Measurements from ENCODE around the gene SCLY. TPM values are rescaled to one million over a fixed set of nuclear protein-coding genes. Genes with fewer than 3 reads are reported as not detected.

The SCLY gene
- total RNA-seq, 1 experiment from 2014 or later = 68.4 TPM

DNA sequence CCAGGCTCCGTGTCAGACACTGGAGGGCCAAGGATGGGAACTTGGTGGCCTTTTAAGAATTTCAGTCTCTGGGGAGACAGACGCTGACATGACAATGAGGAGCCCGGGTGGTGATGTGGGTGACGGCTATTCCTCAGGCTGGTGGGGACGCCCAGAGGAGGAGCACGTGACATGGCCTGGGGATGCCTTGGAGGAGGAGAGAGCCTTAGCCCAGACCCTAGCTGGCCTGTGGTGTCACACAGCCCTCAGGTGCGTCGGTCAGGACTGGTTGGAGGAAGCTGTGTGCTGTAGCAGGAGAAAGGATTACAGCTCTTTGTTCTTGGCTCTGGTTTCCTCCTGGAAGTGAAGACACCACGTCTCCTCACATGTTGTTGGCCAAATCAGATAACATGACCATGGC, 40.0 kb upstream of the SCLY start (continued):
- TF ChIP-seq, protein P1, sequence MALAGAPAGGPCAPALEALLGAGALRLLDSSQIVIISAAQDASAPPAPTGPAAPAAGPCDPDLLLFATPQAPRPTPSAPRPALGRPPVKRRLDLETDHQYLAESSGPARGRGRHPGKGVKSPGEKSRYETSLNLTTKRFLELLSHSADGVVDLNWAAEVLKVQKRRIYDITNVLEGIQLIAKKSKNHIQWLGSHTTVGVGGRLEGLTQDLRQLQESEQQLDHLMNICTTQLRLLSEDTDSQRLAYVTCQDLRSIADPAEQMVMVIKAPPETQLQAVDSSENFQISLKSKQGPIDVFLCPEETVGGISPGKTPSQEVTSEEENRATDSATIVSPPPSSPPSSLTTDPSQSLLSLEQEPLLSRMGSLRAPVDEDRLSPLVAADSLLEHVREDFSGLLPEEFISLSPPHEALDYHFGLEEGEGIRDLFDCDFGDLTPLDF (CRISPR knock-in tag; IDR thresholded peaks at IDR 0.05) = no peak
- TF ChIP-seq SMAD3 (CRISPR knock-in tag; IDR thresholded peaks at IDR 0.05; ENCODE audit: borderline replicate concordance) = no peak
- no peak for TF ChIP-seq MYBL2 (CRISPR knock-in tag; IDR thresholded peaks at IDR 0.05)

DNA sequence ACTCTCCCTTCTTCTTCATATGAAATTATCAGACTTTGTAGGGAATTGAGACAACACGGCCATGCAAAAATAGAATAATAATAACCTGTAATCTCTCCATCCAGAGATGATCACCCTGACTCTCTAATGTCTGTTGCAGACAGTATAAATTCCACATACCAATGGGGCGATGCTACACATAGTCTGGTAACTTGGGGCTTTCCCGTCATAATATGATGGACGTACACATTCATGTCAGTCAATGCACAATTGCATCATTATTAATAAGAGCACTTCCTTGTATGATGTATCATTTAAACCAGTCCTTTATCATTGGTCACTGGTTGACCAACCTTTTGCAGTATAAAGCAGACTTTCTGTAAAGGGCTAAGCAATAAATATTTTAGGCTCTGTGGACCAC, 39.5 kb upstream of the SCLY start:
- POLR2A ChIA-PET = no interaction called here
- peaks cover 8% of the 10 kb centered on the region; the same call in 1 of the 2 replicates for H3K36me3 Mint-ChIP-seq
- no peak overlapping the region for H3K4me3 Mint-ChIP-seq
- H3K9me3 Mint-ChIP-seq = no peaks in the 10 kb centered on the region
- TF ChIP-seq ZNF317 (CRISPR knock-in tag; IDR thresholded peaks at IDR 0.05; ENCODE audit: borderline replicate concordance, low read depth) (no peak), ZNF121 (CRISPR knock-in tag; IDR thresholded peaks at IDR 0.05) (no peak), TEAD4 (CRISPR knock-in tag; IDR thresholded peaks at IDR 0.05) (no peak), GRHL2 (CRISPR knock-in tag; IDR thresholded peaks at IDR 0.05; ENCODE audit: insufficient replicate concordance, severe bottlenecking) (no peak), ZNF396 (CRISPR knock-in tag; IDR thresholded peaks at IDR 0.05; ENCODE audit: borderline replicate concordance) (no peak), ZNF232 (CRISPR knock-in tag; IDR thresholded peaks at IDR 0.05) (no peak), ZNF219 (CRISPR knock-in tag; IDR thresholded peaks at IDR 0.05; ENCODE audit: borderline replicate concordance) (no peak), ATF1 (CRISPR knock-in tag; IDR thresholded peaks at IDR 0.05) (no peak), ZNF416 (CRISPR knock-in tag; IDR thresholded peaks at IDR 0.05) (no peak)
- TF ChIP-seq, protein P2, sequence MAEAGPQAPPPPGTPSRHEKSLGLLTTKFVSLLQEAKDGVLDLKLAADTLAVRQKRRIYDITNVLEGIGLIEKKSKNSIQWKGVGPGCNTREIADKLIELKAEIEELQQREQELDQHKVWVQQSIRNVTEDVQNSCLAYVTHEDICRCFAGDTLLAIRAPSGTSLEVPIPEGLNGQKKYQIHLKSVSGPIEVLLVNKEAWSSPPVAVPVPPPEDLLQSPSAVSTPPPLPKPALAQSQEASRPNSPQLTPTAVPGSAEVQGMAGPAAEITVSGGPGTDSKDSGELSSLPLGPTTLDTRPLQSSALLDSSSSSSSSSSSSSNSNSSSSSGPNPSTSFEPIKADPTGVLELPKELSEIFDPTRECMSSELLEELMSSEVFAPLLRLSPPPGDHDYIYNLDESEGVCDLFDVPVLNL (CRISPR knock-in tag; IDR thresholded peaks at IDR 0.05; ENCODE audit: borderline replicate concordance, low read depth) = no peak
- TF ChIP-seq, protein P3, sequence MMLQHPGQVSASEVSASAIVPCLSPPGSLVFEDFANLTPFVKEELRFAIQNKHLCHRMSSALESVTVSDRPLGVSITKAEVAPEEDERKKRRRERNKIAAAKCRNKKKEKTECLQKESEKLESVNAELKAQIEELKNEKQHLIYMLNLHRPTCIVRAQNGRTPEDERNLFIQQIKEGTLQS (CRISPR knock-in tag; conservative IDR thresholded peaks at IDR 0.05) = no peak
- TF ChIP-seq, protein P4, sequence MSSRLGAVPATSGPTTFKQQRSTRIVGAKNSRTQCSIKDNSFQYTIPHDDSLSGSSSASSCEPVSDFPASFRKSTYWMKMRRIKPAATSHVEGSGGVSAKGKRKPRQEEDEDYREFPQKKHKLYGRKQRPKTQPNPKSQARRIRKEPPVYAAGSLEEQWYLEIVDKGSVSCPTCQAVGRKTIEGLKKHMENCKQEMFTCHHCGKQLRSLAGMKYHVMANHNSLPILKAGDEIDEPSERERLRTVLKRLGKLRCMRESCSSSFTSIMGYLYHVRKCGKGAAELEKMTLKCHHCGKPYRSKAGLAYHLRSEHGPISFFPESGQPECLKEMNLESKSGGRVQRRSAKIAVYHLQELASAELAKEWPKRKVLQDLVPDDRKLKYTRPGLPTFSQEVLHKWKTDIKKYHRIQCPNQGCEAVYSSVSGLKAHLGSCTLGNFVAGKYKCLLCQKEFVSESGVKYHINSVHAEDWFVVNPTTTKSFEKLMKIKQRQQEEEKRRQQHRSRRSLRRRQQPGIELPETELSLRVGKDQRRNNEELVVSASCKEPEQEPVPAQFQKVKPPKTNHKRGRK (CRISPR knock-in tag; IDR thresholded peaks at IDR 0.05; ENCODE audit: borderline replicate concordance) = no peak
- TF ChIP-seq, protein P5, sequence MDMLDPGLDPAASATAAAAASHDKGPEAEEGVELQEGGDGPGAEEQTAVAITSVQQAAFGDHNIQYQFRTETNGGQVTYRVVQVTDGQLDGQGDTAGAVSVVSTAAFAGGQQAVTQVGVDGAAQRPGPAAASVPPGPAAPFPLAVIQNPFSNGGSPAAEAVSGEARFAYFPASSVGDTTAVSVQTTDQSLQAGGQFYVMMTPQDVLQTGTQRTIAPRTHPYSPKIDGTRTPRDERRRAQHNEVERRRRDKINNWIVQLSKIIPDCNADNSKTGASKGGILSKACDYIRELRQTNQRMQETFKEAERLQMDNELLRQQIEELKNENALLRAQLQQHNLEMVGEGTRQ (CRISPR knock-in tag; IDR thresholded peaks at IDR 0.05) = no peak
- H3K4me1 Mint-ChIP-seq = no peaks in the 10 kb centered on the region
- no peaks in the 10 kb centered on the region for H3K27me3 Mint-ChIP-seq (ENCODE audit: low read depth)
- CTCF ChIA-PET = no interaction called here
- no peak for ATAC-seq
- DNase-seq (ENCODE audit: low spot score) = no peak
- H3K27ac Mint-ChIP-seq = no peak overlapping the region

DNA sequence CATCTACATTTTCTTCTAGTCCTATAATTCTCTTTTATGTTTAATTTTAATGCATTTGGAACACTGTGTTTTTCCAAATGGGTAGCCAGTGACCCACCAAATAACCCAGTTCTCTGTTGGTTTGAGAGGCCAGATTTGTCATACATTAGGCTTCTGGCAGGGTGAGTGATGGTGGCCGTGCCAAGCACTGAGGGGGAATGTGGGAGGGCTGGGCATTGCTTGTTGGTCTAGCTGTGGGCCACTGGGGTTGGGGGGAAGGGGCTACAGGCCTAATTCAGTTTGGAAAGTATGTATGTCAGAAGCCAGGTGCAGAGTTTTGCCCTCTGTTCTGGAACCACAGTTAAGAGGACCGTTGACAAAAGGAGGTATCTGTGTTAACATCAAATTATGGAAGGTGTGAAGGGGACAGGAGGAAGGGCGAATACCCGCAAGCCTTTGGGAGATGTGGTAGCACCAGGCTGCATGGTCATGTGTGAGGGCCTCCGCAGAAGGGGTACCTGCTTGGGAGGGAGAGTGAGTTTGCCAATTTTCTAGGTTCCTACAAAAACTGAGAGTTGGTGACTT, 38.1 kb upstream of the SCLY start:
- Mint-ChIP-seq H3K36me3 (peaks cover 16% of the 10 kb centered on the region), H3K27ac (no peak overlapping the region), H3K4me1 (peaks cover 11% of the 10 kb centered on the region), H3K4me3 (no peak overlapping the region), H3K27me3 (ENCODE audit: low read depth) (no peaks in the 10 kb centered on the region), H3K9me3 (no peaks in the 10 kb centered on the region)
- ChIA-PET CTCF (no interaction called here), POLR2A (no interaction called here)
- DNase-seq (ENCODE audit: low spot score) (no peak), ATAC-seq (no peak)
- TF ChIP-seq OVOL2 (CRISPR knock-in tag; IDR thresholded peaks at IDR 0.05; ENCODE audit: borderline replicate concordance) (no peak), IRF2 (CRISPR knock-in tag; IDR thresholded peaks at IDR 0.05; ENCODE audit: borderline replicate concordance, low read depth) (no peak), ZNF232 (CRISPR knock-in tag; IDR thresholded peaks at IDR 0.05) (no peak), EMX1 (CRISPR knock-in tag; IDR thresholded peaks at IDR 0.05) (no peak), ZNF219 (CRISPR knock-in tag; IDR thresholded peaks at IDR 0.05; ENCODE audit: borderline replicate concordance) (no peak), GABPB1 (CRISPR knock-in tag; IDR thresholded peaks at IDR 0.05) (no peak), CREM (CRISPR knock-in tag; IDR thresholded peaks at IDR 0.05) (no peak), SMAD4 (CRISPR knock-in tag; IDR thresholded peaks at IDR 0.05) (no peak)
- TF ChIP-seq, protein P6, sequence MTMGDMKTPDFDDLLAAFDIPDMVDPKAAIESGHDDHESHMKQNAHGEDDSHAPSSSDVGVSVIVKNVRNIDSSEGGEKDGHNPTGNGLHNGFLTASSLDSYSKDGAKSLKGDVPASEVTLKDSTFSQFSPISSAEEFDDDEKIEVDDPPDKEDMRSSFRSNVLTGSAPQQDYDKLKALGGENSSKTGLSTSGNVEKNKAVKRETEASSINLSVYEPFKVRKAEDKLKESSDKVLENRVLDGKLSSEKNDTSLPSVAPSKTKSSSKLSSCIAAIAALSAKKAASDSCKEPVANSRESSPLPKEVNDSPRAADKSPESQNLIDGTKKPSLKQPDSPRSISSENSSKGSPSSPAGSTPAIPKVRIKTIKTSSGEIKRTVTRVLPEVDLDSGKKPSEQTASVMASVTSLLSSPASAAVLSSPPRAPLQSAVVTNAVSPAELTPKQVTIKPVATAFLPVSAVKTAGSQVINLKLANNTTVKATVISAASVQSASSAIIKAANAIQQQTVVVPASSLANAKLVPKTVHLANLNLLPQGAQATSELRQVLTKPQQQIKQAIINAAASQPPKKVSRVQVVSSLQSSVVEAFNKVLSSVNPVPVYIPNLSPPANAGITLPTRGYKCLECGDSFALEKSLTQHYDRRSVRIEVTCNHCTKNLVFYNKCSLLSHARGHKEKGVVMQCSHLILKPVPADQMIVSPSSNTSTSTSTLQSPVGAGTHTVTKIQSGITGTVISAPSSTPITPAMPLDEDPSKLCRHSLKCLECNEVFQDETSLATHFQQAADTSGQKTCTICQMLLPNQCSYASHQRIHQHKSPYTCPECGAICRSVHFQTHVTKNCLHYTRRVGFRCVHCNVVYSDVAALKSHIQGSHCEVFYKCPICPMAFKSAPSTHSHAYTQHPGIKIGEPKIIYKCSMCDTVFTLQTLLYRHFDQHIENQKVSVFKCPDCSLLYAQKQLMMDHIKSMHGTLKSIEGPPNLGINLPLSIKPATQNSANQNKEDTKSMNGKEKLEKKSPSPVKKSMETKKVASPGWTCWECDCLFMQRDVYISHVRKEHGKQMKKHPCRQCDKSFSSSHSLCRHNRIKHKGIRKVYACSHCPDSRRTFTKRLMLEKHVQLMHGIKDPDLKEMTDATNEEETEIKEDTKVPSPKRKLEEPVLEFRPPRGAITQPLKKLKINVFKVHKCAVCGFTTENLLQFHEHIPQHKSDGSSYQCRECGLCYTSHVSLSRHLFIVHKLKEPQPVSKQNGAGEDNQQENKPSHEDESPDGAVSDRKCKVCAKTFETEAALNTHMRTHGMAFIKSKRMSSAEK (CRISPR knock-in tag; IDR thresholded peaks at IDR 0.05; ENCODE audit: borderline replicate concordance) = no peak
- TF ChIP-seq, protein P4 (CRISPR knock-in tag; IDR thresholded peaks at IDR 0.05; ENCODE audit: borderline replicate concordance) = no peak
